Endothelial cell of hepatic sinusoid (primary cell): ENCODE data around the gene MRPL23.

ENCODE experiments used
- in situ Hi-C: cut with HindIII; loops from 2 replicates; pipeline ENCODE4 v1.10.0; 2017; ENCODE audit warnings: low sequenced_read_pairs

The MRPL23 gene

GRCh38 chr11:1988667-1989317, 41.7 kb downstream of the MRPL23 start:
- in situ Hi-C loops, result no loop called here

GRCh38 chr11:1989953-1990352, 42.8 kb downstream of the MRPL23 start:
- in situ Hi-C loops, result no loop called here

- in situ Hi-C loops, result no loop called here
Measured at GRCh38 chr11:1990872-1991578, 43.9 kb downstream of the MRPL23 start.

- in situ Hi-C loops, result no loop called here
Measured at GRCh38 chr11:1992111-1992510, 45.0 kb downstream of the MRPL23 start.

- in situ Hi-C loops, result no loop called here
Measured at GRCh38 chr11:1994121-1994520, 47.0 kb downstream of the MRPL23 start.

- in situ Hi-C loops, result no loop called here
Measured at GRCh38 chr11:1997755-1998154, 50.6 kb downstream of the MRPL23 start, which contains the start of gene H19. TSS of gene H19 (minus strand) at chr11:1997842.

- in situ Hi-C loops, result no loop called here
Measured at GRCh38 chr11:1998290-1998689, 51.2 kb downstream of the MRPL23 start.

- in situ Hi-C loops, result no loop called here
Measured at GRCh38 chr11:1998861-1999260, 51.7 kb downstream of the MRPL23 start.

GRCh38 chr11:2002042-2002776, 55.1 kb downstream of the MRPL23 start:
- in situ Hi-C loops, result no loop called here

GRCh38 chr11:2002807-2003206, 55.7 kb downstream of the MRPL23 start:
- in situ Hi-C loops, result no loop called here

- in situ Hi-C loops, result no loop called here
Measured at GRCh38 chr11:2004466-2004865, 57.3 kb downstream of the MRPL23 start.
